HG03103 (cell line): ENCODE data around the gene SPAG5.

ENCODE experiments used
- ATAC-seq: cut with Tn5 transposase; IDR thresholded peaks from one replicate; pipeline ENCODE4 v1.9.1; 2021; ENCODE audit warnings: low read depth; ENCODE audit not compliant: unreplicated experiment

Gene SPAG5

DNA sequence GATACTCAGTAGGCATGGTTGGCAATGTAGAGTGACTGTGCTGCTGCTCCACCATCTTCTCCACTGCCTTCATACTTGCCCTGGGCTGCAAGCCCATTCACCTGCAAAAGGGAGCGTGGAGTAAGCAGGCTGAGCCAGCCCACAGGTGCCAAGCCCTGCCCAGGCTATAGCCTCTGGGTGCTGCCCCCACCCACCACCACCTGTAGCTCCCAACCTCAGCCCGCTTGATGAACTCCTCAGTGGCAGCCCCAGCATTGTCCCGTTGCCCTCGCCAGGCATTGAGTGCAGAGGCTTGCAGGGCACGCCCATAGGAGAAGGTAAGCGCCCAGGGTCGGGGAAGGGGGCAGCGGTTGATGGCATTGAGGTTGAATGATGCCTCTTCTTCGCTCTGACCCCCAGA lies 25.3 kb downstream of the SPAG5 start:
- ATAC-seq: no peak

DNA sequence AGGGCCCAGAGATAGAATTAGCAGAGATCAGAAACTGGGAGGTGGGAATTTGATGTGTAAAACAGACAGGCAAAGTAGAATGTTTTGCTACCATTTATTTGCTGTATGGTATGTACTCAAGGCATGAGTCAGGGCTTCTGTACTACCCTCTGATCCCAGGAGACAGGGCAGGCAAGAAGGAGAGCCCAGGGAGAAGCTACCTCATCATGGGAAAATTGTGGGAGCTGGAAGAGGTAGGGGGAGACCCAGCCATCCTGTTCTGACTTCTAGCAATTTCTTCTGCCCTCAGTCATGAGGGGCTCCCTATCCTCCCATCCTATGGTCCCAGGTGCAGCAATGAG lies 25.8 kb downstream of the SPAG5 start:
- no peak for ATAC-seq

DNA sequence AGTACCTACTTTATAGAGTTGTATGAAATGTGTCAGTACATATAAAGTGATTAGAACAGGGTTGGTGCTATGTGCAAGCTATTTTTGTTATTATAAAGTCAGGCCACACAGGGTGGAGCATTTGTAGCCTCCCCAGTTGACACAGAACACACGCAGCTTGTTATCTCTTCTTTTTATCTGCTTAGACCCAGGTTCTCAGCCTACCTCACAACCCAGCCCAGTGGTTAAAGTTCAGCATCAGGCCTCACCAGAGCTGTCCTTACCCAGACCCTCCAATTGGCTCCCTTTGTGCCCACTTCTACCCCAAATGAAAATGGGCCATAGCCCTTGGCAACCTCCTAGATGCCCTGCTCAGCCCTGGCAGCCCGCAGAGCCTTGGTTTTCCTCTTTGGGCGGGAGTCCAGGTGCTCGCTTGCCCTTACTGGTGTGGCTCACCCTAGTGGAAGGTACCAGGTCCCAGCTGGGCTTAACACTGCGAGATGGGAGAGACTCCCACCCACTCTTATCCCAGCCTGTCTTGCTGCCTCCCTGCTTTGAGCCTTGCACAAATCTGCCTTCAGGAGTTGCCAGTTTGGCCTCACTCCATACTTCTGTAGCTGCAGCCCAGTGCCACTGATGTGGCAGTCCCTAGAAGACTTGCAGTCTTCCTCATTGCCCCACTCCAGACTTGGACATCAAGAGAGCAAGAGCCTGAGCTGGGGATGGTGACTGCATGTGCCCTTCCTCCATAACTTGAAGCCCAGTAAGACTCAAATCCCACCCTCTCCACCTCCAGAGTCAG lies 26.4 kb downstream of the SPAG5 start:
- no peak for ATAC-seq

- ATAC-seq: peak; percentile 78
Measured at GRCh38 chr17:28571361-28572122, 27.3 kb downstream of the SPAG5 start, which contains the start of gene PIGS. Gene PIGS (minus strand): TSS chr17:28571524. CDS start chr17:28571496, 28 bp downstream.

- ATAC-seq: peak; percentile 18
Measured at GRCh38 chr17:28570716-28571360, 28.0 kb downstream of the SPAG5 start.

DNA sequence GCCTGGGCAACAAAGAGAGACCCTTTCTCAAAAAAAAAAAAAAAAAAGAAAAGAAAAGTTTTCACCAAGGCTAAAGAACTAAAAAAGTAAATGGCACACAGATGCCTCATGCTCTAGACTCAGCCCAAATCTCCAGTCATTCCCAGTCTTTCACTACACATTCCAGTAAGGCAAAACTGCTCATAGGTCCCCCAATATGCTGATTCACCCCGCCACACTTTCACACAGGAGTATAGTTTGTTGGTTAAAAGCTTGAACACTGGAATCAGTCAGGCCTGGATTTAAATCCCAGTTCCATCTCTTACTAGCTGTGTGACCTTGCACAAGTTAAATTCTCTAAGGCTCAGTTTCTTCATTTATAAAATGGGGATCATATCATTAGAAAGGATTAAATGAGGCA lies 29.4 kb downstream of the SPAG5 start:
- no peak for ATAC-seq

- ATAC-seq: no peak
Measured at GRCh38 chr17:28567604-28568003, 31.2 kb downstream of the SPAG5 start.

GRCh38 chr17:28563475-28563874 lies 35.4 kb downstream of the SPAG5 start:
- ATAC-seq: no peak

DNA sequence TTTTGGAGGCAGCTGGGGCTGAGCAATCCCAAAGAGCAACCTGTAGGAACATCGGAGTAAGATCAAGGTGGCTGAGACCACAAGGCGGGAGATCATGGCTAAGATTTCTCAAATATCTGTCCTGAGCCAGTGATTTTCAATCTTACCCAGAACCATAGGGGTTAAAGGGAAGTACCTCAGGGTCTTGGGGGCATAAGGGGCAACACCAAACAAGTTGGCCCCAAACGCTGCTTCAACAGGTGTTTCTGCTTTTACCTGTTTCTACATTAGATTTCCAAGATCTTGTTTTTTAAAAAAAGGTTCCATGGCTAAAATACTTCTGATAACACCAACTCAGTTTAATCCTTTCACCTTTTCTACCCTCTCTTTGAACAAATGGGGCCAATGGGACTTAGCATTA lies 43.8 kb downstream of the SPAG5 start:
- no peak for ATAC-seq

- no peak for ATAC-seq
Measured at GRCh38 chr17:28554565-28554964, 44.3 kb downstream of the SPAG5 start.

- no peak for ATAC-seq
Measured at GRCh38 chr17:28553000-28553505, 45.8 kb downstream of the SPAG5 start.

- no peak for ATAC-seq
Measured at GRCh38 chr17:28552176-28552999, 46.4 kb downstream of the SPAG5 start, which contains the start of gene UNC119. Gene UNC119 (minus strand): TSS chr17:28552624. CDS start chr17:28552557, 67 bp downstream.

DNA sequence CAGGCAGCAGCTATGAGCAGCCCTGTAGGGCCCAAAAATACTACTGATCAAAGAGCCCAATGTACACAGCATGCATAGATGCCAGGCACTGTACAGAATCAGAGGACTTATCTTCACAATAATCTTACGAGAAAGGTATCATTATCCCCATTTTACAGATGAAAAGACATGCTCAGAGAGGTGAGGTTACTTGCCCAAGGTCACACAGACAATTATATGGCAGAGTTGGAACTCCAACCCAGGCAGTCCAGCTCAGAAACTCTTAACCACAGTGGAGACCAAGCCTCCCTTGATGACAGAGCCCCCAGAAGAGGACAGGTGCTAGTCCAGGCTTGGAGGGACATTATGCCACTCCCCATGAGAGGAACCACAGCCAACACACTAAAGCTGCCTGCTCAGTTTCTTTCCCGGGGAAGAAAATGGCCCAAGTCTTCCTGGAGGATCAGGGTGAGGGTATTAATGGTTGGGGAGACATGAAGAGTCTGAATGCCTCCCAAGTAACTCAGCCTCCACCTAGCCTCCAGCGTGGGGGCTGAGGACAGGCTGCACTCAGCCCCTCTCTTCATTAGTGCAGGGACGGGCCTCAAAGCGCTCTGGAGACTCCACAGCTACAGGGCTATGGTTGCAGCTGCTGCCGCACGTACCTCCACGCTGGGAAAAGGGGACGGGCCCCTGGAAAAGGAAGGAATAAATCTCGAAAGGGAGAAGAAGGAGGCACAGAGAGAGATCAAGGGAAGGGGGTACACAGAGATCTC lies 47.2 kb downstream of the SPAG5 start:
- ATAC-seq: no peak

DNA sequence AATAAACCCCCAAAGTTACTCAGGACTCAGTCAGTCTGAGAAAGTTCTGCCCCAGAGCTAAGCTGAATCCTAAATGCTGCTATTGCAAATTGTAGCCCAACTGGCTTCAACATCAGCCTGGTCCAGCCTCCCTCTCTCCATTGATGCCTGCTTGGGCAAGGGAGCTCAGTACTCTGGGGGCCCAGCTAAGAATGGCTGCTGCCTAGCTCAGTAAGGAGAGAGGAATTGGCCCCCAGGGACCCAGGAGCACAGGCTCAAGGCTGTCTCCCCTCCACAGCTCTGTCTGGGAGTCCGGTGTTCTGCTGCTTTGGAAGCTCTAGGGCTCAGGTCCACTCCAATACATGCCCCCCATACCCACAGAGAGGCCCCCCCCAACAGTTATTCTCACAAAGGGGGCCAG lies 48.0 kb downstream of the SPAG5 start:
- no peak for ATAC-seq

GRCh38 chr17:28549236-28550132 lies 49.3 kb downstream of the SPAG5 start:
- ATAC-seq: no peak

GRCh38 chr17:28548417-28549130 lies 50.3 kb downstream of the SPAG5 start:
- ATAC-seq: no peak

GRCh38 chr17:28547623-28548416 lies 51.0 kb downstream of the SPAG5 start:
- no peak for ATAC-seq
